CD4-positive, alpha-beta T cell treated with Interleukin-17A for 4 hours (primary cell): ENCODE data around the gene VAV2.

ENCODE experiments used
- DNase-seq: peaks from one replicate; pipeline ENCODE4 v3.0.0-alpha.2; 2020; ENCODE audit warnings: mixed read lengths

The VAV2 gene

GRCh38 chr9:133950192-133950591 lies 41.9 kb downstream of the VAV2 start:
- DNase-seq = no peak

- DNase-seq = no peak
These were observed 42.5 kb downstream of the VAV2 start for GRCh38 chr9:133949486-133950061.

GRCh38 chr9:133948561-133949485 lies 43.3 kb downstream of the VAV2 start:
- DNase-seq = no peak

GRCh38 chr9:133948131-133948530 lies 44.0 kb downstream of the VAV2 start:
- no peak for DNase-seq

GRCh38 chr9:133946840-133947486 lies 45.2 kb downstream of the VAV2 start:
- DNase-seq = no peak

- DNase-seq = no peak
These were observed 46.0 kb downstream of the VAV2 start for GRCh38 chr9:133945977-133946753.

- DNase-seq = no peak
These were observed 46.7 kb downstream of the VAV2 start for GRCh38 chr9:133945314-133945975.

- no peak for DNase-seq
These were observed 47.4 kb downstream of the VAV2 start for GRCh38 chr9:133944746-133945135.

- no peak for DNase-seq
These were observed 48.1 kb downstream of the VAV2 start for GRCh38 chr9:133943781-133944745.

GRCh38 chr9:133943036-133943780 lies 48.9 kb downstream of the VAV2 start:
- no peak for DNase-seq

- DNase-seq = no peak
These were observed 49.7 kb downstream of the VAV2 start for GRCh38 chr9:133942206-133942975.

GRCh38 chr9:133939845-133940244 lies 52.3 kb downstream of the VAV2 start:
- no peak for DNase-seq

- DNase-seq = no peak
These were observed 52.8 kb downstream of the VAV2 start for GRCh38 chr9:133939171-133939785.

GRCh38 chr9:133938753-133939152 lies 53.4 kb downstream of the VAV2 start:
- no peak for DNase-seq

GRCh38 chr9:133938086-133938485 lies 54.0 kb downstream of the VAV2 start:
- no peak for DNase-seq

GRCh38 chr9:133937120-133937519 lies 55.0 kb downstream of the VAV2 start:
- no peak for DNase-seq

- DNase-seq = no peak
These were observed 56.7 kb downstream of the VAV2 start for GRCh38 chr9:133935328-133936005.

- no peak for DNase-seq
These were observed 57.5 kb downstream of the VAV2 start for GRCh38 chr9:133934482-133935232.
